ENCODE measurements around the gene CDK18. TPM values are rescaled to one million over a fixed set of nuclear protein-coding genes. Genes with fewer than 3 reads are reported as not detected.
A peak's percentile ranks its signal among the peaks of the same experiment; 100 is the strongest.
"Not testable (repeated sequence)": the region's sequence is repeated elsewhere in the genome, so short reads cannot be mapped to it uniquely, and the experiment has no call there.

The CDK18 gene
- total RNA-seq, 6 experiments from 2014 or later, result 0.33 to 2.9 (median 1.7) TPM

DNA sequence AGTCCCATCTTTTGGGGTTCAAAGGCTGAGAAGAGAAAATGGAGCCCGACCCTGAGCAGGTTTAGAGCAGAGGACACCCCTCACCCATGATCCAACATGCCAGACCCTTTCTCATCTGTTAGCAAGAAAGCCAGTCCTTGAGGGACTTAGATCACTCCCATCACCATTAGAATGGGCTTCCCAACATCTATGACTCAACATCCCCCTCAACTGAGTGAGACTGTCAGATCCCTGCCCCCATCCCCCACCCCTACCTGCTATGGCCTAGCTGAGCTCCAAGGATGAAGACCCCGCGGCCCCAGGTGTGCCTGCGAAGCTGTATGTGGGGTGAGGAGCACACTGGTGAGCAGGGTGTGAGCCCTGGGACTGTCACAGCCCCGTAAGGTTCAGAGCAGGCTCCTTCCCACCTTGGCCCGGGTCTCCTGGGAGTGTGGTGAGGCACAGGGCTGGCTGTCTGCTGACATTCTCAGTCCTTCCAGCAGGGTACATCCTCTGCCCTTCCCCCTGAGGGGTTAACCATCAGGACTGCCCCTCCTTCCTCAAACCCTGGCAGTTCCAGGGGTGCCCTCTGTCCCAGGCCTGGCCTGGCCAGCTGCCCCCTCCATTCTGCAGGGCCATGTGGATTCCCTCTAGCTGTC is 27.2 kb upstream of the CDK18 start:
- Mint-ChIP-seq H3K9me3 (peaks cover 12% of the 10 kb centered on the region), H3K36me3 (ENCODE audit: low read depth) (peaks cover 7% of the 10 kb centered on the region; the same call in 1 of the 2 replicates), H3K27me3 (ENCODE audit: insufficient read depth) (peaks cover 42% of the 10 kb centered on the region), H3K4me1 (ENCODE audit: low read depth) (peaks cover 7% of the 10 kb centered on the region), H3K4me3 (no peak overlapping the region), H3K27ac (no peak overlapping the region)
- TF ChIP-seq CTCF (IDR thresholded peaks at IDR 0.05), result no peak
- DNase-seq, result no peak

DNA sequence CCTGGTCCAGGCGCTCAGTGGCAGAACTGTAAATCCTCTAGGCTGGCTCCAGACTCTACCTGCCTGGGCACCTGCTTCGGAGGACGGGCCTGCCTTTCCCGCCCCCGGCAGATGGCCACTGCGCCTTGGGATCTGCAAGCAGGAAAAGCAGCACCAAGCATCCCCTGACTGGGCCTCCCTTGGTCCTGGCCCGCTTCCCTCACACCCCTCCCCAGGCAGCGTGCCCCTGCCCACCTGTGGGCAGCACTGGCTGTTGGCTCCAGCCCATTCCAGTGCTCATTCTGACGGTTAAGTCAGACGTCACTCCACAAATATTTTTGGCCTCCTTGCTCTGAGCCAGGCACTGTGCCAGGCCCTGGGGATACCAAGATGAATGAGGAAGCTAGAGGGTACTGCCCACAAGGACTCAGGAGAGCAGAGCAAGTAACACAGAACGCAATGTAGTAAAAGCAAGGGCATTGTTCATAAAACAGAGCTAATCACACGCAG is 26.7 kb upstream of the CDK18 start:
- H3K4me1 Mint-ChIP-seq (ENCODE audit: low read depth), result peaks cover 7% of the 10 kb centered on the region
- peak; percentile 81 for DNase-seq
- no peak for TF ChIP-seq CTCF (IDR thresholded peaks at IDR 0.05)
- H3K9me3 Mint-ChIP-seq, result peaks cover 12% of the 10 kb centered on the region
- H3K4me3 Mint-ChIP-seq, result no peak overlapping the region
- no peak overlapping the region for H3K27ac Mint-ChIP-seq
- peaks cover 46% of the 10 kb centered on the region for H3K27me3 Mint-ChIP-seq (ENCODE audit: insufficient read depth)
- H3K36me3 Mint-ChIP-seq (ENCODE audit: low read depth), result peaks cover 7% of the 10 kb centered on the region; the same call in 1 of the 2 replicates

- not testable (repeated sequence) for H3K27ac Mint-ChIP-seq; H3K4me3 Mint-ChIP-seq; H3K4me1 Mint-ChIP-seq (ENCODE audit: low read depth); DNase-seq; H3K36me3 Mint-ChIP-seq (ENCODE audit: low read depth)
- Mint-ChIP-seq H3K27me3 (ENCODE audit: insufficient read depth) (peaks cover 52% of the 10 kb centered on the region), H3K9me3 (peaks cover 12% of the 10 kb centered on the region)
Measured at GRCh38 chr1:205478985-205479384, 25.5 kb upstream of the CDK18 start.

DNA sequence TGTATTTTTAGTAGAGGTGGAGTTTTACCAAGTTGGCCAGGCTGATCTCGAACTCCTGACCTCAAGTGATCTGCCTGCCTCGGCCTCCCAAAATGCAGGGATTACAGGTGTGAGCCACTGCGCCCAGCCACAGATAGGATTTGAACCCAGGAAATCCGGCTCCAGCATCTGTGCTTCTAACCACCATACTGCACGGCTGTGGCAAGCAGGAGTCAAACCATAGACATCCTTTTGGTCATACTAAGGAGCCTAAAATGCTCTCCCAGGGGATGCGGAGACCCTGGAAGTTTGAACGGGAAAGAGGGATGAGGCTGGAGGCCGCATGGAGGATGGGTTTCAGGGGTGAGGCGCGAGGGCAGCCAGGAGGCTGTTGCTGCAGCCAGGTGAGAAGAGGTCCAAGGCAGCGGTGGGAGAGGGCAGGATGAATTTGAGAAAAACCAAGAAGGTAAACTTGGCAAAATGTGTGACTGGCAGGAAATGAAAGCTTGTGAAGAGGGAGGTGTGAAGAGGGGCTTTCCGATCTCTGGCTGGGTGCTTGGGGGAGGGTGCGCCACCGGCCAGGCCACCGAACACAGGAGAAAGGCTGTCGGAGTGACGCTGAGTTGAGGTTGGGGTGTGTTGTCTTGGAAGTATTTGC is 24.0 kb upstream of the CDK18 start:
- Mint-ChIP-seq H3K36me3 (ENCODE audit: low read depth) (no peaks in the 10 kb centered on the region), H3K9me3 (0 out of 2 replicates have a peak, but pooled peaks cover 2% of the 10 kb centered on the region), H3K4me1 (ENCODE audit: low read depth) (peaks cover 7% of the 10 kb centered on the region), H3K27me3 (ENCODE audit: insufficient read depth) (peaks cover 54% of the 10 kb centered on the region), H3K4me3 (no peak overlapping the region), H3K27ac (no peak overlapping the region)
- no peak for DNase-seq
- no peak for TF ChIP-seq CTCF (IDR thresholded peaks at IDR 0.05)

DNA sequence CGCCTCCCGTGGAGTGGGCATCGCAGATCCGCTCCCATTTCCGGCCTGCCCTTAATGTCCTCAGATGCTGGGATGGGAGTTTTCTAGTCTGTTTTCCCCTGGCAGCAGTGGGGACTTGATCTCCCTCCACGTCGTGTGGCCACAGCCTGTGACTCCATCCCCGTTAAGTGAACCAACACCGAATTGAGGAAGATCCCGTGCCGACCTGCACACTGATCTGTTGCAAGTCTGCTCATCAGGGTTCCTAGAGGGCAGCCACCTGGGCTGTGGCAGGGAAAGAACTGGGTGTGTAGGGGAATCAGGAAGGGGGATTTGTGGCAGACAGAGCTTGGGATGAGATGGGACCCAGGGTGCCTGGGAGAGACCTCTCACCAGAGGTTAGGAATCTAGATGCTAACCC is 23.3 kb upstream of the CDK18 start:
- Mint-ChIP-seq H3K4me3 (no peak overlapping the region), H3K9me3 (no peaks in the 10 kb centered on the region), H3K27ac (no peak overlapping the region), H3K36me3 (ENCODE audit: low read depth) (no peaks in the 10 kb centered on the region), H3K4me1 (ENCODE audit: low read depth) (peaks cover 7% of the 10 kb centered on the region), H3K27me3 (ENCODE audit: insufficient read depth) (peaks cover 56% of the 10 kb centered on the region)
- TF ChIP-seq CTCF (IDR thresholded peaks at IDR 0.05), result no peak
- no peak for DNase-seq

DNA sequence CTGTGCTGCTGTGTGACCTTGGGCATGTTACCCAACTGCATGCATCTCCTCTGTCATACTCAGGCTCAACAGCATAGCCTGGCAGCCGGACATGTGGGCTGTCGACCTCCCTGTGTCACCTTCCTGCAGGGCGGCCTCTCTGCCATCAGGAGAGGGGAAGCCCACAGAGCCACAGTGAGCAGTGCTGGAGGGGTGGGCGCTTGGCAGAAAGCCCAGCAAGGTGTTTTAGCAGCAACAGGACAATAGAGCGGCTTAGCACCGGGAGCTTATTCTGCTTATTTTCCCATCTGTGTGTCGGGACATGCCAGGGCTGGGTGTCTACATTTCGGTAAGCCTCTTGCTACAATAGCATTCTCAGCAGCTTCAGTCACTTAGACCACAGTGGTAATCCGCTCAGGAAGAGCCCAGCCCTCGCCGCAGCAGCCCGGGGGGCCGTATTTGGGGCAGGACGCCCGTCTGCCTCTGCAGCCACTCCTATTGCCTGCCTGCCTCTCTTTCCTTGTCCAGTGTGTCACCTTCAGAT is 22.8 kb upstream of the CDK18 start:
- Mint-ChIP-seq H3K4me3 (no peak overlapping the region), H3K27ac (no peak overlapping the region), H3K9me3 (no peaks in the 10 kb centered on the region), H3K4me1 (ENCODE audit: low read depth) (peaks cover 7% of the 10 kb centered on the region), H3K27me3 (ENCODE audit: insufficient read depth) (peaks cover 53% of the 10 kb centered on the region), H3K36me3 (ENCODE audit: low read depth) (no peaks in the 10 kb centered on the region)
- DNase-seq, result peak; percentile 12
- TF ChIP-seq CTCF (IDR thresholded peaks at IDR 0.05), result no peak

DNA sequence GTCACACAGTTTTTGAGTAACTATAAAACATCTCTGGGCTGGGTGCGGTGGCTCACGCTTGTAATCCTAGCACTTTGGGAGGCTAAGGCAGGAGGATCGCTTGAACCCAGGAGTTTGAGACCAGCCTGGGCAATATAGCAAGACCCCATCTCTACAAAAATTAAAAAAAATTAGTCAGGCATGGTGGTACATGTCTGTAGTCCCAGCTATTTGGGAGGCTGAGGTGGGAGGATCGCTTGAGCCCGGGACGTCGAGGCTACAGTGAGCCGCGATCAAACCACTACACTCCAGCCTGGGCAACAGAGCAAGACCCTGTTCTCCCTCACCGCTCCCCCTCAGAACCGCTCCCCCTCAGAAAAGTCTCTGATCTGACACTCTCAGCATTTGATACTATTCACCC is 21.9 kb upstream of the CDK18 start:
- H3K9me3 Mint-ChIP-seq; H3K4me3 Mint-ChIP-seq; H3K4me1 Mint-ChIP-seq (ENCODE audit: low read depth); H3K27ac Mint-ChIP-seq; H3K36me3 Mint-ChIP-seq (ENCODE audit: low read depth); DNase-seq: not testable (repeated sequence)
- peaks cover 53% of the 10 kb centered on the region for H3K27me3 Mint-ChIP-seq (ENCODE audit: insufficient read depth)

Measured in HFFc6 (cell line).